ENCODE results near the gene TRAPPC11. TPM values are rescaled to one million over a fixed set of nuclear protein-coding genes. Genes with fewer than 3 reads are reported as not detected.

TRAPPC11 gene
- total and polyA plus RNA-seq, 2 of the 4 experiments (the other 2 are of a cell fraction): 25.3 to 56.8 TPM

DNA sequence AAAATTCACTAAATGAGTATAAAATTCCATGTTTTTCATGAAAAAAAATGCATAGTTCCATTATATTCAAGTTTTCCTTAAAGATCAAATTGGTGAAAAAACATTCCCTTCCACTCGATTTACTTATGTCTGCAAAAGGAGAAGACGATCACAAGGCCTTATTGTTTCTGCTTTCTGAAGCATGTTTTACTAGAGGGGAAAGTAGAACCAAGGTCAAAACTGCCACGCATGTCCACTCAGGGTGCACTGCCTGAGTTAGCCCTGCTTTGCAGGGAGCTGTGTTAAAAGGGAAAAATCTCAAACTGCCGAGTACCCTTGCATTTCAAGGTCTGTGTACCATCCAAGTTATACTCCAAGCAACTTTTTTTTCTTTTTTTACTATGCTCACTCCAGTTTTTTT, 57.2 kb downstream of the TRAPPC11 start:
- no TSS peak for BruUV-seq (replicated peaks)
- no peaks in the 10 kb centered on the region for H3K27me3 ChIP-seq (ENCODE audit: control insufficient read depth, insufficient read depth, low read length)
- H4K20me1 ChIP-seq (ENCODE audit: insufficient read depth, low read length): no peaks in the 10 kb centered on the region
- no CpG with 5 or more reads among the region's 4 CpGs for WGBS, 2 experiments (ENCODE audit: extremely low coverage in 2 of 2, insufficient read length in 1 of 2)
- H3K9me1 ChIP-seq (ENCODE audit: insufficient read depth, low read length): no peaks in the 10 kb centered on the region; the same call in 1 of the 2 replicates
- ATAC-seq (ENCODE audit: low read depth) (no peak), DNase-seq (no peak)
- H4K91ac ChIP-seq (ENCODE audit: insufficient read depth, low read depth, low read length): no peak overlapping the region
- no peak overlapping the region for H3K9ac ChIP-seq (ENCODE audit: low read depth, low read length)
- peaks cover 16% of the 10 kb centered on the region for H3K36me3 ChIP-seq (ENCODE audit: control insufficient read depth, insufficient read depth, low read length)
- no peak overlapping the region for H3K56ac ChIP-seq (ENCODE audit: extremely low read depth, insufficient read depth, low read length)
- no peaks in the 10 kb centered on the region for H3K79me1 ChIP-seq (ENCODE audit: low read depth in 1 of 2, low read length in 2 of 2)
- no peak overlapping the region for H4K5ac ChIP-seq (ENCODE audit: low read depth, low read length)
- H2BK20ac ChIP-seq (ENCODE audit: low read depth, low read length): no peak overlapping the region
- no peak overlapping the region for H3K27ac ChIP-seq (ENCODE audit: insufficient read depth, low read length)
- TF ChIP-seq BHLHE40 (IDR thresholded peaks at IDR 0.05; ENCODE audit: low read depth, low read length): no peak
- TF ChIP-seq, protein P1, sequence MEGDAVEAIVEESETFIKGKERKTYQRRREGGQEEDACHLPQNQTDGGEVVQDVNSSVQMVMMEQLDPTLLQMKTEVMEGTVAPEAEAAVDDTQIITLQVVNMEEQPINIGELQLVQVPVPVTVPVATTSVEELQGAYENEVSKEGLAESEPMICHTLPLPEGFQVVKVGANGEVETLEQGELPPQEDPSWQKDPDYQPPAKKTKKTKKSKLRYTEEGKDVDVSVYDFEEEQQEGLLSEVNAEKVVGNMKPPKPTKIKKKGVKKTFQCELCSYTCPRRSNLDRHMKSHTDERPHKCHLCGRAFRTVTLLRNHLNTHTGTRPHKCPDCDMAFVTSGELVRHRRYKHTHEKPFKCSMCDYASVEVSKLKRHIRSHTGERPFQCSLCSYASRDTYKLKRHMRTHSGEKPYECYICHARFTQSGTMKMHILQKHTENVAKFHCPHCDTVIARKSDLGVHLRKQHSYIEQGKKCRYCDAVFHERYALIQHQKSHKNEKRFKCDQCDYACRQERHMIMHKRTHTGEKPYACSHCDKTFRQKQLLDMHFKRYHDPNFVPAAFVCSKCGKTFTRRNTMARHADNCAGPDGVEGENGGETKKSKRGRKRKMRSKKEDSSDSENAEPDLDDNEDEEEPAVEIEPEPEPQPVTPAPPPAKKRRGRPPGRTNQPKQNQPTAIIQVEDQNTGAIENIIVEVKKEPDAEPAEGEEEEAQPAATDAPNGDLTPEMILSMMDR (conservative IDR thresholded peaks at IDR 0.05; ENCODE audit: low read depth, low read length): no peak
- TF ChIP-seq FOS (IDR thresholded peaks at IDR 0.05; ENCODE audit: low read depth, low read length): no peak
- no peak for TF ChIP-seq MXI1 (IDR thresholded peaks at IDR 0.05; ENCODE audit: borderline replicate concordance, low read depth, low read length)
- no peak for TF ChIP-seq MAFK (IDR thresholded peaks at IDR 0.05; ENCODE audit: low read depth, low read length)
- no peak for TF ChIP-seq CHD1 (IDR thresholded peaks at IDR 0.05; ENCODE audit: low read depth, low read length)
- no peak for TF ChIP-seq CEBPB (IDR thresholded peaks at IDR 0.05; ENCODE audit: low read depth, low read length)
- no peak for TF ChIP-seq ELK1 (IDR thresholded peaks at IDR 0.05; ENCODE audit: borderline replicate concordance, low read depth, low read length)
- no peak overlapping the region for H2AFZ ChIP-seq (replicated peaks; ENCODE audit: low read length, poor library complexity)
- H4K8ac ChIP-seq (ENCODE audit: low read depth in 2 of 2, low read length in 2 of 2): no peak overlapping the region
- in situ Hi-C loops (cut with MboI; ENCODE audit: low sequenced_read_pairs): no loop called here
- H2BK5ac ChIP-seq (ENCODE audit: low read depth, low read length, poor library complexity, severe bottlenecking): no peak overlapping the region
- no peak overlapping the region for H3K4me3 ChIP-seq (ENCODE audit: insufficient read depth, low read depth, low read length)
- H3K14ac ChIP-seq (replicated peaks; ENCODE audit: low read depth, low read length): no peak overlapping the region
- intact Hi-C loops (cut with micrococcal nuclease): no loop called here
- dilution Hi-C loops (cut with HindIII; ENCODE audit: low sequenced_read_pairs, unreplicated experiment): no loop called here
- H3K4ac ChIP-seq (ENCODE audit: low read depth, low read length): no peak overlapping the region
- H2AK5ac ChIP-seq (ENCODE audit: low read depth, low read length): no peak overlapping the region
- H2BK120ac ChIP-seq (ENCODE audit: low read depth, low read length): no peak overlapping the region
- no peak overlapping the region for H3K4me2 ChIP-seq (ENCODE audit: low read depth, low read length)
- no peak overlapping the region for H3K18ac ChIP-seq (ENCODE audit: low read depth, low read length)
- H3K9me3 ChIP-seq (ENCODE audit: control insufficient read depth, insufficient read depth, low read length): no peaks in the 10 kb centered on the region
- no peaks in the 10 kb centered on the region for H3K4me1 ChIP-seq (ENCODE audit: control insufficient read depth, insufficient read depth, low read length)
- H3K23ac ChIP-seq (ENCODE audit: low read depth, low read length): no peak overlapping the region
- H2AK9ac ChIP-seq (replicated peaks; ENCODE audit: low read depth, low read length, poor library complexity): no peak overlapping the region
- H2BK15ac ChIP-seq (ENCODE audit: low read depth, low read length): no peak overlapping the region
- CTCF ChIA-PET: interaction anchor here (0.8 kb wide), 1 partner anchor 12 kb away, joined by 3 read pairs; no protein-coding TSS in a partner anchor
- POLR2A ChIA-PET (ENCODE audit: unreplicated experiment): no interaction called here
